Upper lobe of left lung (tissue), 4 donors: ENCODE results near the gene CENPW.

Experiments used
- CTCF ChIP-seq, 6 experiments: fragments of 450-650 bp in 4 of 6; fragments of 200-600 bp in 2 of 6; sonication (generic) in 2 of 6; IDR thresholded peaks; one replicate each; pipeline ENCODE4 v1.5.1; 2016 to 2019; ENCODE audit warnings: antibody characterized with exemption in 6 of 6
- EP300 ChIP-seq, 4 donors: sonication (generic); formaldehyde crosslinking; IDR thresholded peaks; one replicate each; pipeline ENCODE4 v1.5.1; 2017; ENCODE audit warnings: antibody characterized with exemption in 4 of 4, control low read depth in 2 of 4
- POLR2A ChIP-seq, 4 donors: fragments of 450-650 bp; IDR thresholded peaks; one replicate each; pipeline ENCODE4 v1.5.1; 2016 to 2017; ENCODE audit warnings: antibody characterized with exemption in 4 of 4, mild to moderate bottlenecking in 2 of 4
- POLR2AphosphoS5 ChIP-seq, 2 donors: sonication (generic); formaldehyde crosslinking; IDR thresholded peaks; one replicate each; pipeline ENCODE4 v1.5.1; 2017; ENCODE audit warnings: antibody characterized with exemption in 2 of 2

GRCh38 chr6:126300735-126301134, 39.2 kb upstream of the CENPW start:
- TF ChIP-seq POLR2A (IDR thresholded peaks at IDR 0.05) (no peak), CTCF (IDR thresholded peaks at IDR 0.05) (no peak), EP300 (IDR thresholded peaks at IDR 0.05) (no peak), POLR2AphosphoS5 (IDR thresholded peaks at IDR 0.05) (no peak)
